SK-N-MC (cell line): ENCODE measurements around the gene RND1.

ENCODE experiments used
- EZH2 ChIP-seq: fragments of 200-600 bp; sonication (generic); IDR thresholded peaks from one replicate; pipeline ENCODE4 v1.6.1; 2017; ENCODE audit warnings: antibody characterized with exemption
- POLR2AphosphoS5 ChIP-seq: IDR thresholded peaks from 2 replicates; pipeline ENCODE4 v1.6.1; 2012; ENCODE audit warnings: mild to moderate bottlenecking, low read depth, low read length, borderline replicate concordance

- no peak for TF ChIP-seq POLR2AphosphoS5
- TF ChIP-seq EZH2 = no peak
Observed at GRCh38 chr12:48881686-48882314, 16.1 kb upstream of the RND1 start.
